NCI-H774 (cell line): ENCODE results near the gene TOX2.

Experiments used
- DNase-seq: peaks from one replicate; lab custom pipeline; 2025; lab: John Stamatoyannopoulos, UW

The TOX2 gene

GRCh38 chr20:44080064-44080463 is 165.4 kb downstream of the TOX2 start:
- DNase-seq, result no peak

- peak; percentile 65 for DNase-seq
These were observed 166.1 kb downstream of the TOX2 start for GRCh38 chr20:44080646-44081267.

GRCh38 chr20:44081476-44081875 is 166.8 kb downstream of the TOX2 start:
- DNase-seq, result no peak

GRCh38 chr20:44081888-44082287 is 167.2 kb downstream of the TOX2 start:
- no peak for DNase-seq

- no peak for DNase-seq
These were observed 168.7 kb downstream of the TOX2 start for GRCh38 chr20:44083220-44083933.

GRCh38 chr20:44084439-44084838 is 169.8 kb downstream of the TOX2 start:
- no peak for DNase-seq

- DNase-seq, result no peak
These were observed 170.2 kb downstream of the TOX2 start for GRCh38 chr20:44084891-44085290.

- no peak for DNase-seq
These were observed 171.2 kb downstream of the TOX2 start for GRCh38 chr20:44085616-44086434.

- no peak for DNase-seq
These were observed 172.6 kb downstream of the TOX2 start for GRCh38 chr20:44087051-44087856.

- DNase-seq, result no peak
These were observed 173.1 kb downstream of the TOX2 start for GRCh38 chr20:44087857-44088120.

- peak; percentile 71 for DNase-seq
These were observed 175.5 kb downstream of the TOX2 start for GRCh38 chr20:44089987-44090674.

- no peak for DNase-seq
These were observed 176.4 kb downstream of the TOX2 start for GRCh38 chr20:44091026-44091425.

GRCh38 chr20:44092551-44093248 is 178.0 kb downstream of the TOX2 start:
- no peak for DNase-seq

- no peak for DNase-seq
These were observed 178.6 kb downstream of the TOX2 start for GRCh38 chr20:44093249-44093582.

- no peak for DNase-seq
These were observed 181.2 kb downstream of the TOX2 start for GRCh38 chr20:44095831-44096230.

GRCh38 chr20:44097521-44098255 is 183.0 kb downstream of the TOX2 start:
- DNase-seq, result no peak

- DNase-seq, result no peak
These were observed 183.6 kb downstream of the TOX2 start for GRCh38 chr20:44098256-44098630.

GRCh38 chr20:44098657-44099056 is 184.0 kb downstream of the TOX2 start:
- no peak for DNase-seq

- DNase-seq, result no peak
These were observed 185.2 kb downstream of the TOX2 start for GRCh38 chr20:44099832-44100231.

- DNase-seq, result no peak
These were observed 187.9 kb downstream of the TOX2 start for GRCh38 chr20:44102582-44102981.
